Neutrophil (primary cell): ENCODE results near the gene GCC1.

Source experiments
- H3K27ac ChIP-seq: fragments of 200-600 bp; sonication (generic); 2 replicates; pipeline ENCODE4 v1.5.1; 2016; ENCODE audit warnings: mild to moderate bottlenecking, moderate library complexity
- H3K27me3 ChIP-seq: fragments of 200-600 bp; sonication (generic); 2 replicates; pipeline ENCODE4 v1.6.0; 2016; ENCODE audit warnings: mild to moderate bottlenecking
- H3K36me3 ChIP-seq: fragments of 200-600 bp; sonication (generic); 2 replicates; pipeline ENCODE4 v1.5.1; 2017
- H3K4me1 ChIP-seq, 2 experiments: fragments of 200-600 bp in 1 of 2; sonication (generic) in 1 of 2; 1 replicate in 1 of 2; 2 replicates in 1 of 2; pipeline versions ENCODE4 v1.5.1 to v1.6.1; 2013 to 2016; ENCODE audit warnings: low read depth in 1 of 2, low read length in 1 of 2, mild to moderate bottlenecking in 1 of 2, moderate library complexity in 1 of 2; ENCODE audit not compliant: control insufficient read depth in 1 of 2, insufficient read depth in 1 of 2
- H3K4me3 ChIP-seq, 2 experiments: fragments of 200-600 bp in 1 of 2; sonication (generic) in 1 of 2; 1 replicate in 1 of 2; 2 replicates in 1 of 2; pipeline ENCODE4 v1.5.1; 2013 to 2016; ENCODE audit warnings: low read depth in 1 of 2, low read length in 1 of 2, mild to moderate bottlenecking in 1 of 2, moderate library complexity in 1 of 2
- H3K9me3 ChIP-seq: fragments of 200-600 bp; sonication (generic); 2 replicates; pipeline ENCODE4 v1.5.1; 2016
- CTCF ChIP-seq: fragments of 200-600 bp; sonication (generic); IDR thresholded peaks from 2 replicates; pipeline ENCODE4 v1.5.1; 2016; ENCODE audit warnings: antibody characterized with exemption

Gene GCC1

DNA sequence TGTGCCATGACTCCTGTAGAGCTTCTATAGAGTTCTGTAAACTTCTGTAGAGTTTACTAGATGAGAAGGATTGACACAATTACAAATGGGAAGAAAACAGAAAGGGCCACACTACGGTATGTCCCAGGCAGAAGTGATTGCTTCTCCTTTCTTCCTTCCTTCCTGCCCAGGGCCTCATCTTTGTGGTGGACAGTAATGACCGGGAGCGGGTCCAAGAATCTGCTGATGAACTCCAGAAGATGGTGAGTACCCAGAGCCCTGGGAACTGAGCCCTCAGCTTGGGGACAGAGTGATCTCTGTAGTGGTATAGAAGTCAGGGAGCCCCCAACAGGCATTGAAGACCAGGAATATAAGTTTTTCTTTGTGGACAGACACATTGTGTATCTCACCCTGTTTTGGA is 4.5 kb upstream of the GCC1 start:
- Histone ChIP-seq H3K9me3 (no peaks in the 10 kb centered on the region), H3K4me1 (peaks cover 49 to 54% of the 10 kb centered on the region in 2 experiments), H3K27ac (peak overlapping the region; percentile 89), H3K27me3 (no peaks in the 10 kb centered on the region), H3K4me3 (peak overlapping the region; percentile 80 to 98), H3K36me3 (peaks cover 21% of the 10 kb centered on the region)
- TF ChIP-seq CTCF, result no peak

DNA sequence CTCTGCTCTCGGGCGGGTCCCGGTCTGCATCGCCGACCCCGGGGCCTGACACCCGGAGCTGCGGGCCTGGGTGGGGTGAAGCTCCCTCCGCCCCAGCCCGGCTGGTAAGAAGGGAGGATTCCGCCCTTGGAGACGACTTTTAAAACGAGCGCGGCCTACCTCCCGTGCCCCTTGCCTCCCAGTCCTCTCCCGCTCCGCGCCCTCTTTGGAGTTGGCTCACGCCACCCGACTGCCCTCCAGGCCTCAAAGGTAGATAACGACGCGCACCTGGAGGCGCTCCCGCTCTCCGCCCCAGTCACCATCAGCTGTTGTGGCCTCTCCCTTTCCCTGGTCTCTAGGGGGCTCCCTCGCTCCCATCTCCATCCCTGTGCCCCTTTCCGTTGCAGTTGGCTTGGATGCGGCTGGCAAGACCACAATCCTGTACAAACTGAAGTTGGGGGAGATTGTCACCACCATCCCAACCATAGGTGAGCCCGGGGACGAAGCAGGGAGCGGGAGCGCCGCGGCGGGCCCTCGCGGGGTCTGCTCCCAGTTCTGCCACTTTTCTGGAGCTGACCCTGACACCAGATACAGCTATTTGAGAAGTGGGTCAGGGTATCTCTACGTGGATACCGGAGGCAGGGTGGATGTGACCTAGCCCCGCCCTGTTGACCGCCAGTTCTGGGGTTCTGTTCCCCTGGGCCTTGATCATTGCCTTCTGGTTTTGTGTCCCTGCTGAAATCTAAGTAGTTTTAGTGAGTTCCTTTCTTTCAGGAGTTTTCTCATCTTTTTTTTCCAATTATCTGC is 3.5 kb upstream of the GCC1 start:
- Histone ChIP-seq H3K27me3 (no peaks in the 10 kb centered on the region), H3K4me1 (peaks cover 49 to 54% of the 10 kb centered on the region in 2 experiments), H3K36me3 (peaks cover 21% of the 10 kb centered on the region), H3K27ac (peak overlapping the region; percentile 89), H3K4me3 (peak overlapping the region; percentile 80 to 98), H3K9me3 (no peaks in the 10 kb centered on the region)
- TF ChIP-seq CTCF, result no peak

GRCh38 chr7:127588019-127588696 is 2.8 kb upstream of the GCC1 start, which contains the start of gene ARF5:
ARF5 (plus strand) TSS chr7:127588411; CDS start chr7:127588499, 88 bp downstream.
- TF ChIP-seq CTCF, result peak; percentile 49
- peak within 1 kb of the TSS; percentile 89 for H3K27ac ChIP-seq
- H3K27me3 ChIP-seq, result no peaks in the 10 kb centered on the region
- peaks cover 53 to 56% of the 10 kb centered on the region in 2 experiments for H3K4me1 ChIP-seq
- H3K9me3 ChIP-seq, result no peaks in the 10 kb centered on the region
- peak within 1 kb of the TSS; percentile 80 to 98 for H3K4me3 ChIP-seq
- H3K36me3 ChIP-seq, result peaks cover 23% of the 10 kb centered on the region

GRCh38 chr7:127587663-127588018 is 2.2 kb upstream of the GCC1 start:
- no peaks in the 10 kb centered on the region for H3K9me3 ChIP-seq

DNA sequence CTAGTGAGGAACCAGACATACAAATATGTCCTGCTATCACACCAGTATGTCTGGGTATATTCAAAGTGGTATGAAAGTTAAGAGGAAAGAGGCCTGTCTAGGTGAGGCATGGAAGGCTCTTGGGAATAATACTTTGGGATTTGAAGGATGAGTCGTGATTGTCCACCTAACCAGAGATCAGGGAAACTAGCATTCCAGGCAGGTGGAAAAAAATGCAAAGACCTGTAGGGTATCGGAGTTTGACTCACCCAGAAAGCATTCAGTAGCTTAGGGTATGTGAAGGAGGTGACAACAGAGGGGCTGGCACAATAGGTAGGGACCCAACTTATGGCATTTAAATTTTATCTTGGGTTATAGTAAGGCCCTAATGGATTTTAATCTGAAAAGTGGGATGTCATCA is 950 bp upstream of the GCC1 start:
- Histone ChIP-seq H3K27me3 (no peaks in the 10 kb centered on the region), H3K36me3 (peaks cover 35% of the 10 kb centered on the region), H3K4me1 (peaks cover 54 to 59% of the 10 kb centered on the region in 2 experiments), H3K27ac (no peak overlapping the region), H3K9me3 (no peaks in the 10 kb centered on the region), H3K4me3 (peak overlapping the region; percentile 72 to 92)
- no peak for TF ChIP-seq CTCF

More at GRCh38 chr7:127587663-127588018, 2.2 kb upstream of the GCC1 start:
- peaks cover 28% of the 10 kb centered on the region for H3K36me3 ChIP-seq
- peak overlapping the region; percentile 80 to 98 for H3K4me3 ChIP-seq
- H3K27ac ChIP-seq, result peak overlapping the region; percentile 89
- no peak for TF ChIP-seq CTCF
- no peaks in the 10 kb centered on the region for H3K27me3 ChIP-seq
- peaks cover 54 to 59% of the 10 kb centered on the region in 2 experiments for H3K4me1 ChIP-seq
